Gastroesophageal sphincter (tissue), 3 donors: ENCODE results near the gene CD320.

Source experiments
- CTCF ChIP-seq, 4 experiments: fragments of 200-600 bp in 2 of 4; fragments of 450-650 bp in 2 of 4; sonication (generic) in 1 of 4; IDR thresholded peaks; one replicate each; pipeline ENCODE4 v1.5.1; 2017 to 2019; ENCODE audit warnings: antibody characterized with exemption in 4 of 4, mild to moderate bottlenecking in 2 of 4, moderate library complexity in 2 of 4
- POLR2AphosphoS5 ChIP-seq: sonication (generic); formaldehyde crosslinking; IDR thresholded peaks from one replicate; pipeline ENCODE4 v1.6.1; 2017; ENCODE audit warnings: antibody characterized with exemption

- TF ChIP-seq CTCF (IDR thresholded peaks at IDR 0.05) (no peak), POLR2AphosphoS5 (no peak)
These were observed 28.0 kb upstream of the CD320 start for GRCh38 chr19:8336072-8336569.
